ENCODE results near the gene CLK1. TPM values are rescaled to one million over a fixed set of nuclear protein-coding genes. Genes with fewer than 3 reads are reported as not detected.

The CLK1 gene
- total RNA-seq, 4 donors from 2014 or later, result 94.3 to 177 (median 108) TPM

DNA sequence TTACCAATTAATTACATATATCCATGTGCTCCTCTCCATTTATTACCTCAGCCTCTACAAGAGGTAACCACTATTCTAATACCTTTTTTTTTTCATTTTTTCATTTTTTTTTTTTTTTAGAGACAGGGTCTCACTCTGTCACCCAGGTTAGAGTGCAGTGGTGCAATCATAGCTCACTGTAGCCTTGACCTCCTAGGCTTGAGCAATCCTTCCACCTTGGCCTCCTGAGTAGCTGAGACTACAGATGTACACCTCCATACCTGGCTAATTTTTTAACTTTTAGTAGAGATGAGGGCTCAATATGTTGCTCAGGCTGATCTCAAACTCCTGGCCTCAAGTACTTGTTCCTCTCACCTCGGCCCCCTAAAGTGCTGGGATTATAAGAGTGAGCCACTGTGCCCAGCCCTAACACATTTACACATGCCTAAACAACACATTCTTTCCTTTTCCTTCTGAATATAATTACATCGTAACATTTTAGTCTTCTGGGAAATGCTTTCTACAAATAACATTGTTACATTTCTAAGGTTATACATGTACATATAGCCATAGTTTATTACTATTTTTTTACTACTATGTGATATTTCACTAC is 13.9 kb upstream of the CLK1 start:
- no peak for TF ChIP-seq POLR2AphosphoS5 (IDR thresholded peaks at IDR 0.05)
- TF ChIP-seq EP300 (IDR thresholded peaks at IDR 0.05), result no peak
- TF ChIP-seq POLR2A (IDR thresholded peaks at IDR 0.05; ENCODE audit: low read depth), result no peak
- TF ChIP-seq, protein P1, sequence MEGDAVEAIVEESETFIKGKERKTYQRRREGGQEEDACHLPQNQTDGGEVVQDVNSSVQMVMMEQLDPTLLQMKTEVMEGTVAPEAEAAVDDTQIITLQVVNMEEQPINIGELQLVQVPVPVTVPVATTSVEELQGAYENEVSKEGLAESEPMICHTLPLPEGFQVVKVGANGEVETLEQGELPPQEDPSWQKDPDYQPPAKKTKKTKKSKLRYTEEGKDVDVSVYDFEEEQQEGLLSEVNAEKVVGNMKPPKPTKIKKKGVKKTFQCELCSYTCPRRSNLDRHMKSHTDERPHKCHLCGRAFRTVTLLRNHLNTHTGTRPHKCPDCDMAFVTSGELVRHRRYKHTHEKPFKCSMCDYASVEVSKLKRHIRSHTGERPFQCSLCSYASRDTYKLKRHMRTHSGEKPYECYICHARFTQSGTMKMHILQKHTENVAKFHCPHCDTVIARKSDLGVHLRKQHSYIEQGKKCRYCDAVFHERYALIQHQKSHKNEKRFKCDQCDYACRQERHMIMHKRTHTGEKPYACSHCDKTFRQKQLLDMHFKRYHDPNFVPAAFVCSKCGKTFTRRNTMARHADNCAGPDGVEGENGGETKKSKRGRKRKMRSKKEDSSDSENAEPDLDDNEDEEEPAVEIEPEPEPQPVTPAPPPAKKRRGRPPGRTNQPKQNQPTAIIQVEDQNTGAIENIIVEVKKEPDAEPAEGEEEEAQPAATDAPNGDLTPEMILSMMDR (IDR thresholded peaks at IDR 0.05), result no peak
- no peak overlapping the region for H3K4me3 ChIP-seq
- 89% methylated on average over 2 of the region's 2 CpGs for WGBS
- no peaks in the 10 kb centered on the region for H3K27me3 ChIP-seq
- H3K36me3 ChIP-seq, result peaks cover 29 to 93% (median 65%) of the 10 kb centered on the region in 4 donors
- DNase-seq (ENCODE audit: extremely low spot score), result no peak
- intact Hi-C loops (cut with DNase I), result no loop called here
- H3K9me3 ChIP-seq, result no peaks in the 10 kb centered on the region
- H3K4me1 ChIP-seq, result no peaks in the 10 kb centered on the region
- no peak overlapping the region for H3K27ac ChIP-seq (replicated peaks in 1 of 4)

DNA sequence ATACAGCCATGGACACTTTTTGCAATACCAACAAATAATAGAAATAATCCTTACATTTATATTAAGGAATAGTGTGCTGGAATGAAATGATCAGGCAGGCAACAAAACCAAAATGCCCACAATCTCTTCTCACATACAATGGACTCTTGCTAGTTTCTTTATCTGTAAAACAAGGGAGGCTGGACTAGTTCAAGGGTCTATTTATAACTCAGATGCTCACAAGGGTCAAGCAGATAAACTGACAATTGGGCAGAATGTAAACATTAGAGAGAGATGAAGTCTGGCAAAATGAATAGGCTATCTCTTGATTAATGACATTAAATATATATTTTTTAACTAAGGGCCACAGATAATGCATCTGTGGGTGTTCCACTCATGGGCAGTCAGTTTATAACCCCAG is 13.0 kb upstream of the CLK1 start:
- H3K36me3 ChIP-seq, result peaks cover 27 to 93% (median 66%) of the 10 kb centered on the region in 4 donors
- H3K27ac ChIP-seq (replicated peaks in 1 of 4), result no peak overlapping the region
- no peaks in the 10 kb centered on the region for H3K4me1 ChIP-seq
- no peaks in the 10 kb centered on the region for H3K9me3 ChIP-seq
- TF ChIP-seq EP300 (IDR thresholded peaks at IDR 0.05) (no peak), POLR2A (IDR thresholded peaks at IDR 0.05; ENCODE audit: low read depth) (no peak), POLR2AphosphoS5 (IDR thresholded peaks at IDR 0.05) (no peak)
- TF ChIP-seq, protein P1 (IDR thresholded peaks at IDR 0.05), result no peak
- intact Hi-C loops (cut with DNase I), result no loop called here
- no peak overlapping the region for H3K4me3 ChIP-seq
- no peaks in the 10 kb centered on the region for H3K27me3 ChIP-seq
- DNase-seq (ENCODE audit: extremely low spot score), result no peak

DNA sequence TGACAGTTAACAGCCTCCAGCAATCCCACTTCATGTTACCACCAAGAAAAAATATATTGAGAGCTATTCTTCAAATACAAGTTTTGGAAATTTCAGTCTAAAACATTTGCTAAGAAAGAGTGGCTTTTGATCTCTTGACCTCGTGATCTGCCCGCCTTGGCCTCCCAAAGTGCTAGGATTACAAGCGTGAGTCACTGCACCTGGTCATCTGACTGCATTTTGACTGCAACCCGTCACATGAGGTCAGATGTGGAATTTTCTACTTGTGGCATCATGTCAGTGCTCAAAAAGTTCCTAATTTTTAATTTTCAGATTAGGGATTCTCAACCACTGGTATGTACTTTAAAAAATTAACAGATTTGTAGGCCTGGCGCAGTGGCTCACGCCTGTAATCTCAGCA is 9.1 kb upstream of the CLK1 start:
- TF ChIP-seq POLR2AphosphoS5 (IDR thresholded peaks at IDR 0.05) (no peak), POLR2A (IDR thresholded peaks at IDR 0.05; ENCODE audit: low read depth) (no peak), EP300 (IDR thresholded peaks at IDR 0.05) (no peak)
- TF ChIP-seq, protein P1 (IDR thresholded peaks at IDR 0.05), result no peak

DNA sequence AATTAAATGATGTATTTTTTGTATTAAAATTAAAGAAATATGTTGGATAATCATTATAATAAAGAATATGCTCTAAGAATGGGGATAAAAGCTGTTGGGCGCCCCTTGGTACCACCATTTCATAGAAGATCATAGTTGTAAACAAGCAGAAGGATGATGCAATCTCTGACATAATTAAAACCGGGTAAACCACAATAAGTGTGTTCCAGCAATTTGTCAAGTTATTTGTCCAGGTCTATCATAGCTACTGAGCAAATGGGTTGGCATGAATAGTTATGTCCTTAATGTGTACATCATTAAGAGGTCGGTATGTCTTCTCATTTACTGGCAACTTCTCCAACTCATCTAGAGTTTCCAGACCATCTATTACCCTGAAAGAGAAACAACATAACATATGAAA is 6.7 kb upstream of the CLK1 start:
- H3K4me3 ChIP-seq, result no peak overlapping the region
- 91% methylated on average over 3 of the region's 3 CpGs for WGBS
- H3K36me3 ChIP-seq, result peaks cover 10 to 47% (median 30%) of the 10 kb centered on the region in 4 donors
- intact Hi-C loops (cut with DNase I), result no loop called here
- no peaks in the 10 kb centered on the region for H3K9me3 ChIP-seq
- TF ChIP-seq, protein P1 (IDR thresholded peaks at IDR 0.05), result no peak
- TF ChIP-seq POLR2A (IDR thresholded peaks at IDR 0.05; ENCODE audit: low read depth) (no peak), EP300 (IDR thresholded peaks at IDR 0.05) (no peak), POLR2AphosphoS5 (IDR thresholded peaks at IDR 0.05) (no peak)
- H3K27me3 ChIP-seq, result no peaks in the 10 kb centered on the region
- no peak for DNase-seq (ENCODE audit: extremely low spot score)
- H3K27ac ChIP-seq (replicated peaks in 1 of 4), result no peak overlapping the region
- peaks cover 0 to 16% (median 14%) of the 10 kb centered on the region in 4 donors for H3K4me1 ChIP-seq

More for the DNA sequence above, 9.1 kb upstream of the CLK1 start:
- peaks cover 15 to 71% (median 40%) of the 10 kb centered on the region in 4 donors for H3K36me3 ChIP-seq
- H3K9me3 ChIP-seq, result no peaks in the 10 kb centered on the region
- H3K4me1 ChIP-seq, result no peaks in the 10 kb centered on the region
- H3K4me3 ChIP-seq, result no peak overlapping the region
- H3K27me3 ChIP-seq, result no peaks in the 10 kb centered on the region
- no peak overlapping the region for H3K27ac ChIP-seq (replicated peaks in 1 of 4)
- DNase-seq (ENCODE audit: extremely low spot score), result no peak
- intact Hi-C loops (cut with DNase I), result no loop called here
- 97% methylated on average over 6 of the region's 6 CpGs for WGBS

DNA sequence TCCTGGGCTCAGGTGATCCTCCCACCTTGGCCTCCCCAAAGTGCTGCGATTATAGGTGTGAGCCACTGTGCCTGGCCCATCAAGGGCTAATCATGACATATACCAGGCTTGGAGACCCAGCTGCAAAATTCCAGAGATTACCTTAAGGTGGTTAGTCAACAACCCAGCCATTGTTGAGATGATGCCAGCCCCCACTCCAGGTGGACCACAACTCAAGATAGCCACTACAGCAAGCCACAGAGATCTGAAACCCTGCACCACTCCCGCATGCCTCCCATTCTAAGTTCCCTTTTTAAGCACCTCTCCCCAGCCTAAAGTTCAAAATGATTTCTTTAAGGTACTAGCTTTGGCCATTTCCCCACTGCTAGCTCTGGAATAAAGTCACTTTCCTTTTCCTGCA is 4.6 kb upstream of the CLK1 start:
- DNase-seq (ENCODE audit: extremely low spot score), result no peak
- intact Hi-C loops (cut with DNase I), result no loop called here
- Histone ChIP-seq H3K4me3 (no peak overlapping the region), H3K27ac (replicated peaks in 1 of 4) (no peak overlapping the region), H3K36me3 (peaks cover 6 to 30% (median 17%) of the 10 kb centered on the region in 4 donors), H3K9me3 (no peaks in the 10 kb centered on the region), H3K4me1 (peaks cover 9 to 32% (median 24%) of the 10 kb centered on the region in 4 donors), H3K27me3 (no peaks in the 10 kb centered on the region)
- TF ChIP-seq POLR2AphosphoS5 (IDR thresholded peaks at IDR 0.05) (no peak), POLR2A (IDR thresholded peaks at IDR 0.05; ENCODE audit: low read depth) (no peak), EP300 (IDR thresholded peaks at IDR 0.05) (no peak)
- TF ChIP-seq, protein P1 (IDR thresholded peaks at IDR 0.05), result no peak
- WGBS, result 91% methylated on average over 2 of the region's 2 CpGs
